Thyroid gland (tissue), 4 donors: ENCODE data around the gene KRT38.

Experiments
- POLR2A ChIP-seq, 2 donors: fragments of 450-650 bp; IDR thresholded peaks; one replicate each; pipeline ENCODE4 v1.6.1; 2017; ENCODE audit warnings: antibody characterized with exemption in 2 of 2, mild to moderate bottlenecking in 2 of 2, moderate library complexity in 1 of 2
- TF ChIP-seq, protein P1 (sequence below), 6 experiments: fragments of 200-600 bp in 3 of 6; fragments of 450-650 bp in 3 of 6; sonication (generic) in 3 of 6; IDR thresholded peaks; one replicate each; pipeline ENCODE4 v1.5.1; 2016 to 2019; ENCODE audit warnings: antibody characterized with exemption in 6 of 6, mild to moderate bottlenecking in 2 of 6, inconsistent platforms in 1 of 6, moderate library complexity in 1 of 6

- TF ChIP-seq POLR2A (IDR thresholded peaks at IDR 0.05) = no peak
- TF ChIP-seq, protein P1, sequence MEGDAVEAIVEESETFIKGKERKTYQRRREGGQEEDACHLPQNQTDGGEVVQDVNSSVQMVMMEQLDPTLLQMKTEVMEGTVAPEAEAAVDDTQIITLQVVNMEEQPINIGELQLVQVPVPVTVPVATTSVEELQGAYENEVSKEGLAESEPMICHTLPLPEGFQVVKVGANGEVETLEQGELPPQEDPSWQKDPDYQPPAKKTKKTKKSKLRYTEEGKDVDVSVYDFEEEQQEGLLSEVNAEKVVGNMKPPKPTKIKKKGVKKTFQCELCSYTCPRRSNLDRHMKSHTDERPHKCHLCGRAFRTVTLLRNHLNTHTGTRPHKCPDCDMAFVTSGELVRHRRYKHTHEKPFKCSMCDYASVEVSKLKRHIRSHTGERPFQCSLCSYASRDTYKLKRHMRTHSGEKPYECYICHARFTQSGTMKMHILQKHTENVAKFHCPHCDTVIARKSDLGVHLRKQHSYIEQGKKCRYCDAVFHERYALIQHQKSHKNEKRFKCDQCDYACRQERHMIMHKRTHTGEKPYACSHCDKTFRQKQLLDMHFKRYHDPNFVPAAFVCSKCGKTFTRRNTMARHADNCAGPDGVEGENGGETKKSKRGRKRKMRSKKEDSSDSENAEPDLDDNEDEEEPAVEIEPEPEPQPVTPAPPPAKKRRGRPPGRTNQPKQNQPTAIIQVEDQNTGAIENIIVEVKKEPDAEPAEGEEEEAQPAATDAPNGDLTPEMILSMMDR (IDR thresholded peaks at IDR 0.05) = no peak
These were observed 45.2 kb downstream of the KRT38 start for GRCh38 chr17:41395611-41396010.
